ENCODE results near the gene HOXB1. TPM values are rescaled to one million over a fixed set of nuclear protein-coding genes. Genes with fewer than 3 reads are reported as not detected.

The HOXB1 gene
- total and polyA plus RNA-seq, 2 donors (not counting 3 experiments of a cell fraction or from before 2014, with no cell fraction given): not detected

GRCh38 chr17:48561884-48562810, 31.3 kb upstream of the HOXB1 start:
- dilution Hi-C loops (cut with MboI; ENCODE audit: extremely low pct_ligation_motif_present, low sequenced_read_pairs): no loop called here
- Histone ChIP-seq H3K4me2 (ENCODE audit: insufficient read depth, low read length) (no peak overlapping the region), H4K20me1 (replicated peaks; ENCODE audit: control insufficient read depth, extremely low read depth, insufficient read depth, low read length) (no peaks in the 10 kb centered on the region), H3K36me3 (ENCODE audit: control insufficient read depth in 2 of 2, extremely low read depth in 1 of 2, insufficient read depth in 2 of 2, low read length in 2 of 2) (peaks cover 0 to 5% of the 10 kb centered on the region in 2 experiments), H3K27ac (ENCODE audit: insufficient read depth, low read depth, low read length) (no peak overlapping the region), H3K9me3 (replicated peaks; ENCODE audit: control insufficient read depth, insufficient read depth, low read length) (no peaks in the 10 kb centered on the region), H3K79me2 (ENCODE audit: control insufficient read depth, insufficient read depth, low read length) (peaks cover 71% of the 10 kb centered on the region), H3K27me3 (ENCODE audit: control insufficient read depth in 2 of 2, insufficient read depth in 2 of 2, low read length in 2 of 2) (no peaks in the 10 kb centered on the region), H3K4me1 (ENCODE audit: control insufficient read depth, extremely low read depth, insufficient read depth, low read length) (peaks cover 32% of the 10 kb centered on the region), H3K4me3 (replicated peaks in 1 of 3; ENCODE audit: insufficient read depth in 1 of 3, low read depth in 1 of 3, low read length in 3 of 3) (no peak overlapping the region), H3K9ac (replicated peaks; ENCODE audit: extremely low read depth, insufficient read depth, low read length) (no peak overlapping the region), H2AFZ (ENCODE audit: low read depth, low read length) (no peak overlapping the region), H3K9me1 (replicated peaks; ENCODE audit: control insufficient read depth, extremely low read depth, insufficient read depth, low read length) (no peaks in the 10 kb centered on the region)
- ChIA-PET POLR2A (no interaction called here), CTCF (interaction anchor here (1.1 to 1.4 kb wide), 2 partner anchors 8 to 16 kb away, joined by 3 read pairs; partner anchors contain the start of gene HOXB4)
- no peak for DNase-seq (ENCODE audit: low read depth, low spot score)
- intact Hi-C loops (cut with micrococcal nuclease): loop anchor here (2.0 kb wide), 1 partner anchor 13 kb away; no protein-coding TSS in a partner anchor
- no peak for FAIRE-seq
- no TSS peak for BruUV-seq (replicated peaks)
- peak; percentile 34 to 51 for TF ChIP-seq CTCF (IDR thresholded peaks at IDR 0.05; ENCODE audit: extremely low read depth in 1 of 2, insufficient read depth in 1 of 2, low read depth in 1 of 2, low read length in 2 of 2)
- TF ChIP-seq POLR2AphosphoS5 (IDR thresholded peaks at IDR 0.05; ENCODE audit: insufficient read depth, low read depth, low read length): no peak
- TF ChIP-seq FOS (IDR thresholded peaks at IDR 0.05; ENCODE audit: borderline replicate concordance, insufficient read depth, low read length): no peak
